ENCODE results near the gene PHLDA2.

Gene PHLDA2

GRCh38 chr11:2885017-2885677, 44.1 kb downstream of the PHLDA2 start:
- peak; percentile 48 for DNase-seq (ENCODE audit: extremely low spot score)
- CTCF ChIA-PET = interaction anchor here (10.9 kb wide), 1 partner anchor 352 kb away, joined by 146 read pairs; no protein-coding TSS in a partner anchor
- peak; percentile 90 for TF ChIP-seq L3MBTL2 (conservative IDR thresholded peaks at IDR 0.05)
- TF ChIP-seq PKNOX1 (IDR thresholded peaks at IDR 0.05) = no peak
- TF ChIP-seq LEF1 (IDR thresholded peaks at IDR 0.05; ENCODE audit: borderline replicate concordance) = no peak
- no peak for TF ChIP-seq ELF4 (IDR thresholded peaks at IDR 0.05)
- TF ChIP-seq FOXK2 (IDR thresholded peaks at IDR 0.05) = no peak
- POLR2A ChIA-PET = interaction anchor here (1.0 to 1.7 kb wide), 3 partner anchors 185 to 352 kb away, joined by 5 to 7 read pairs (median 7); partner anchors contain the start of gene KCNQ1OT1

- ChIA-PET CTCF (interaction anchor here (10.9 kb wide), 1 partner anchor 351 kb away, joined by 146 read pairs; no protein-coding TSS in a partner anchor), POLR2A (interaction anchor here (1.7 kb wide), 1 partner anchor 351 kb away, joined by 7 read pairs; no protein-coding TSS in a partner anchor)
- no peak for TF ChIP-seq FOXA1 (IDR thresholded peaks at IDR 0.05)
- TF ChIP-seq FOXM1 (IDR thresholded peaks at IDR 0.05; ENCODE audit: borderline replicate concordance) = peak; percentile 47; the same call in 1 of the 2 replicates
- TF ChIP-seq CTBP1 (IDR thresholded peaks at IDR 0.05; ENCODE audit: borderline replicate concordance) = no peak
- TF ChIP-seq BHLHE40 (IDR thresholded peaks at IDR 0.05; ENCODE audit: borderline replicate concordance) = no peak
- no peak for TF ChIP-seq NFRKB (IDR thresholded peaks at IDR 0.05)
- DNase-seq (ENCODE audit: extremely low spot score) = peak; percentile 38
Observed at GRCh38 chr11:2883979-2884815, 45.0 kb downstream of the PHLDA2 start.

GRCh38 chr11:2883640-2883978, 45.6 kb downstream of the PHLDA2 start:
- ChIA-PET CTCF (interaction anchor here (0.7 to 10.9 kb wide), 2 partner anchors 350 to 892 kb away, joined by 4 to 146 read pairs; no protein-coding TSS in a partner anchor), POLR2A (interaction anchor here (1.7 kb wide), 1 partner anchor 350 kb away, joined by 7 read pairs; no protein-coding TSS in a partner anchor)
- no peak for DNase-seq (ENCODE audit: extremely low spot score)
- TF ChIP-seq ARNT (IDR thresholded peaks at IDR 0.05) = no peak
- no peak for TF ChIP-seq NFRKB (IDR thresholded peaks at IDR 0.05)
- TF ChIP-seq FOXK2 (IDR thresholded peaks at IDR 0.05) = no peak
- TF ChIP-seq SUZ12 (IDR thresholded peaks at IDR 0.05) = no peak
- no peak for TF ChIP-seq HDGF (IDR thresholded peaks at IDR 0.05; ENCODE audit: borderline replicate concordance)
- TF ChIP-seq PKNOX1 (IDR thresholded peaks at IDR 0.05) = no peak
- no peak for TF ChIP-seq BHLHE40 (IDR thresholded peaks at IDR 0.05; ENCODE audit: borderline replicate concordance)
- TF ChIP-seq ZNF384 (IDR thresholded peaks at IDR 0.05) = no peak
- no peak for TF ChIP-seq L3MBTL2 (conservative IDR thresholded peaks at IDR 0.05)
- TF ChIP-seq FOXM1 (IDR thresholded peaks at IDR 0.05; ENCODE audit: borderline replicate concordance) = no peak
- no peak for TF ChIP-seq CTBP1 (IDR thresholded peaks at IDR 0.05; ENCODE audit: borderline replicate concordance)
- TF ChIP-seq TARDBP (IDR thresholded peaks at IDR 0.05) = no peak

GRCh38 chr11:2882396-2883110, 46.7 kb downstream of the PHLDA2 start:
- no peak for DNase-seq (ENCODE audit: extremely low spot score)
- CTCF ChIA-PET = interaction anchor here (0.7 to 10.9 kb wide), 2 partner anchors 349 to 891 kb away, joined by 4 to 146 read pairs; no protein-coding TSS in a partner anchor
- POLR2A ChIA-PET = no interaction called here
- TF ChIP-seq TARDBP (IDR thresholded peaks at IDR 0.05) (no peak), ELF4 (IDR thresholded peaks at IDR 0.05) (no peak), PKNOX1 (IDR thresholded peaks at IDR 0.05) (no peak), SP1 (IDR thresholded peaks at IDR 0.05) (no peak), HDGF (IDR thresholded peaks at IDR 0.05; ENCODE audit: borderline replicate concordance) (no peak), LEF1 (IDR thresholded peaks at IDR 0.05; ENCODE audit: borderline replicate concordance) (no peak), CTBP1 (IDR thresholded peaks at IDR 0.05; ENCODE audit: borderline replicate concordance) (no peak), NFRKB (IDR thresholded peaks at IDR 0.05) (no peak), ARNT (IDR thresholded peaks at IDR 0.05) (no peak), FOXM1 (IDR thresholded peaks at IDR 0.05; ENCODE audit: borderline replicate concordance) (no peak), ZNF384 (IDR thresholded peaks at IDR 0.05) (no peak), SUZ12 (IDR thresholded peaks at IDR 0.05) (no peak), FOXK2 (IDR thresholded peaks at IDR 0.05) (no peak), L3MBTL2 (conservative IDR thresholded peaks at IDR 0.05) (no peak), BHLHE40 (IDR thresholded peaks at IDR 0.05; ENCODE audit: borderline replicate concordance) (no peak), FOXA1 (IDR thresholded peaks at IDR 0.05) (no peak)

- TF ChIP-seq ELF4 (IDR thresholded peaks at IDR 0.05) (no peak), FOXM1 (IDR thresholded peaks at IDR 0.05; ENCODE audit: borderline replicate concordance) (no peak), TARDBP (IDR thresholded peaks at IDR 0.05) (no peak), SP1 (IDR thresholded peaks at IDR 0.05) (no peak), CTBP1 (IDR thresholded peaks at IDR 0.05; ENCODE audit: borderline replicate concordance) (no peak), L3MBTL2 (conservative IDR thresholded peaks at IDR 0.05) (no peak), FOXA1 (IDR thresholded peaks at IDR 0.05) (no peak), NFRKB (IDR thresholded peaks at IDR 0.05) (no peak), BHLHE40 (IDR thresholded peaks at IDR 0.05; ENCODE audit: borderline replicate concordance) (no peak), ZNF384 (IDR thresholded peaks at IDR 0.05) (no peak), FOXK2 (IDR thresholded peaks at IDR 0.05) (no peak), ARNT (IDR thresholded peaks at IDR 0.05) (no peak), PKNOX1 (IDR thresholded peaks at IDR 0.05) (no peak), HDGF (IDR thresholded peaks at IDR 0.05; ENCODE audit: borderline replicate concordance) (no peak)
- ChIA-PET CTCF (interaction anchor here (0.7 kb wide), 1 partner anchor 349 kb away, joined by 3 read pairs; no protein-coding TSS in a partner anchor), POLR2A (no interaction called here)
- DNase-seq (ENCODE audit: extremely low spot score) = no peak
Observed at GRCh38 chr11:2881981-2882375, 47.2 kb downstream of the PHLDA2 start.

All from HEK293T (cell line).